Measurements from ENCODE around the gene CX3CR1. TPM values are rescaled to one million over a fixed set of nuclear protein-coding genes. Genes with fewer than 3 reads are reported as not detected.

Gene CX3CR1
- total RNA-seq, 2 experiments from 2014 or later = 0.14 to 0.27 TPM

DNA sequence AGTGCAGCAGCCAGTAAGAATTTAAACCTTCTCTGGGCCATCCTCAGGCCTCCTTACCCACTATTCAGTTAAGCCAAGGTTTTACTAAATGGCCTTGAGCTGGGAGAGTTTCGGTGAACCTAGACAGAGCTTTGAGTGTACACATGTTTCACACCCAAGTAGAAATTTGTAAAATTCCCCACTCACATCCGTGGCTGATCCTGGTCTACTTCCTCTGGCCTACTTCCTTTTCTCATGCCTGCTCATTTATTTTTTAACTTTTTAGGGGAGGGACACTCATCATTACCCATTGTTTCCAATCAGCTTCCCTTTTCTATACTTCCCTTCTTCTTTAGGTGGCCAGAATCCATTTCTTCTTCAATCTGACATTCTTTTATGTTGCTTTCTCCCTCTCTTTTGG lies 7.6 kb downstream of the CX3CR1 start:
- H3K9me3 ChIP-seq (ENCODE audit: control insufficient read depth in 1 of 2, insufficient read depth in 1 of 2, low read length in 2 of 2) = no peaks in the 10 kb centered on the region
- ChIA-PET POLR2A (no interaction called here), CTCF (no interaction called here)
- Mint-ChIP-seq H3K9me3 (no peaks in the 10 kb centered on the region), H3K4me1 (ENCODE audit: low read depth) (peaks cover 26% of the 10 kb centered on the region), H3K4me3 (no peak overlapping the region), H3K27me3 (no peaks in the 10 kb centered on the region), H3K27ac (no peak overlapping the region), H3K36me3 (ENCODE audit: low read depth) (no peaks in the 10 kb centered on the region)
- no peak for ATAC-seq (ENCODE audit: poor library complexity)
- no peak overlapping the region for H3K4me3 ChIP-seq (ENCODE audit: low read length)
- TF ChIP-seq CTCF (IDR thresholded peaks at IDR 0.05) = no peak
- no peak overlapping the region for H3K27ac ChIP-seq (ENCODE audit: low read depth in 1 of 2, low read length in 2 of 2)
- no peaks in the 10 kb centered on the region for H3K27me3 ChIP-seq (ENCODE audit: control insufficient read depth in 1 of 2, insufficient read depth in 2 of 2, low read length in 2 of 2)
- peaks cover 25% of the 10 kb centered on the region for H3K4me1 ChIP-seq (ENCODE audit: insufficient read depth, low read length)
- intact Hi-C loops (cut with DNase I, micrococcal nuclease) = no loop called here
- peak in 2 of 14 experiments; percentile 36 to 48 for DNase-seq
- no peaks in the 10 kb centered on the region for H3K36me3 ChIP-seq (ENCODE audit: insufficient read depth, low read length)

DNA sequence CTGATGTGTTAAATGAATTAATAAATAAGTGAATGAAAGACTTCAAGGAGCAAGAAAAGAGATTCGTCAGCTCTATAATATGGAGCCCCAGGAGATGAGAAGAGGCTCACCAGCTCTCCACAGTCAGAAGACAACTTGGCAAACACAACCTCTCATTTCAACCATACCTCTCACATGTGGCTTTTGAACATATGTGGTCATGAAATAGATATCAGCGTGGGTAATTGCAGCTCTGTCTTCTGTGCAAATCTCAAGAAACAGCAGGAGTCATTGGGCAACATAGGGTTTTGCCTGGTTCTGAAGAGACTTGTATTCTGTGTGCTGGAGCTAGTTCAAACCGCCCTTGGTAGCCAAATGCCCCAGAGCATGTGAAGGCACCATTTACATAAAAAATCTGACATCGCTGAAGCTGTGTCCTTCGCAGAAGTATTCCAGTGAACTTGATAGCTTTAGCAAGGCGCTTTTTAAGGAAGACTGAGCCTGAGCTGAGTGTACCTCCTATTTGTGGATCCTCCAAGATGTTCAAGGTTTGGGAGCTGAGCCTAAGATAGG lies 8.4 kb downstream of the CX3CR1 start:
- CTCF ChIA-PET = interaction anchor here (4.9 kb wide), 1 partner anchor 17 kb away, joined by 17 read pairs; no protein-coding TSS in a partner anchor
- H3K4me3 ChIP-seq (ENCODE audit: low read length) = no peak overlapping the region
- Mint-ChIP-seq H3K4me3 (no peak overlapping the region), H3K9me3 (no peaks in the 10 kb centered on the region), H3K4me1 (ENCODE audit: low read depth) (peaks cover 21% of the 10 kb centered on the region), H3K36me3 (ENCODE audit: low read depth) (no peaks in the 10 kb centered on the region), H3K27me3 (no peaks in the 10 kb centered on the region), H3K27ac (no peak overlapping the region)
- H3K36me3 ChIP-seq (ENCODE audit: insufficient read depth, low read length) = no peaks in the 10 kb centered on the region
- peak overlapping the region in 1 of 2 donors; percentile 5 for H3K27ac ChIP-seq (ENCODE audit: low read depth in 1 of 2, low read length in 2 of 2)
- H3K27me3 ChIP-seq (ENCODE audit: control insufficient read depth in 1 of 2, insufficient read depth in 2 of 2, low read length in 2 of 2) = no peaks in the 10 kb centered on the region
- ATAC-seq (ENCODE audit: poor library complexity) = no peak
- TF ChIP-seq CTCF (IDR thresholded peaks at IDR 0.05) = no peak
- POLR2A ChIA-PET = no interaction called here
- H3K4me1 ChIP-seq (ENCODE audit: insufficient read depth, low read length) = peaks cover 28% of the 10 kb centered on the region
- no peak for DNase-seq
- H3K9me3 ChIP-seq (ENCODE audit: control insufficient read depth in 1 of 2, insufficient read depth in 1 of 2, low read length in 2 of 2) = no peaks in the 10 kb centered on the region
- intact Hi-C loops (cut with DNase I, micrococcal nuclease) = no loop called here

- no peak overlapping the region for H3K27ac Mint-ChIP-seq
- no peak for TF ChIP-seq CTCF (IDR thresholded peaks at IDR 0.05)
- H3K9me3 Mint-ChIP-seq = no peaks in the 10 kb centered on the region
- Histone ChIP-seq H3K27ac (ENCODE audit: low read depth in 1 of 2, low read length in 2 of 2) (no peak overlapping the region), H3K4me1 (ENCODE audit: insufficient read depth, low read length) (peaks cover 28% of the 10 kb centered on the region), H3K27me3 (ENCODE audit: control insufficient read depth in 1 of 2, insufficient read depth in 2 of 2, low read length in 2 of 2) (no peaks in the 10 kb centered on the region), H3K4me3 (ENCODE audit: low read length) (no peak overlapping the region), H3K9me3 (ENCODE audit: control insufficient read depth in 1 of 2, insufficient read depth in 1 of 2, low read length in 2 of 2) (no peaks in the 10 kb centered on the region), H3K36me3 (ENCODE audit: insufficient read depth, low read length) (no peaks in the 10 kb centered on the region)
- intact Hi-C loops (cut with DNase I, micrococcal nuclease) = no loop called here
- H3K36me3 Mint-ChIP-seq (ENCODE audit: low read depth) = no peaks in the 10 kb centered on the region
- ATAC-seq (ENCODE audit: poor library complexity) (no peak), DNase-seq (no peak)
- H3K4me3 Mint-ChIP-seq = no peak overlapping the region
- CTCF ChIA-PET = interaction anchor here (1.3 to 4.9 kb wide), 2 partner anchors 19 to 22 kb away, joined by 3 to 17 read pairs; no protein-coding TSS in a partner anchor
- no peaks in the 10 kb centered on the region for H3K27me3 Mint-ChIP-seq
- POLR2A ChIA-PET = no interaction called here
- H3K4me1 Mint-ChIP-seq (ENCODE audit: low read depth) = peaks cover 21% of the 10 kb centered on the region
These were observed 10.3 kb downstream of the CX3CR1 start for GRCh38 chr3:39269528-39269927.

Measured in CD4-positive, alpha-beta T cell (primary cell).